ENCODE results near the gene NCAM2.

The NCAM2 gene

GRCh38 chr21:21025742-21026141, 27.5 kb downstream of the NCAM2 start:
- no peak overlapping the region for H3K4me3 ChIP-seq (ENCODE audit: low read depth, low read length)
- TF ChIP-seq CTCF (IDR thresholded peaks at IDR 0.05; ENCODE audit: borderline replicate concordance, insufficient read depth, low read depth, low read length): no peak

- H3K4me3 ChIP-seq (ENCODE audit: low read depth, low read length): no peak overlapping the region
- TF ChIP-seq CTCF (IDR thresholded peaks at IDR 0.05; ENCODE audit: borderline replicate concordance, insufficient read depth, low read depth, low read length): no peak
Measured at GRCh38 chr21:21028275-21028820, 30.1 kb downstream of the NCAM2 start.

GRCh38 chr21:21029164-21029563, 31.0 kb downstream of the NCAM2 start:
- H3K4me3 ChIP-seq (ENCODE audit: low read depth, low read length): no peak overlapping the region
- TF ChIP-seq CTCF (IDR thresholded peaks at IDR 0.05; ENCODE audit: borderline replicate concordance, insufficient read depth, low read depth, low read length): no peak

- H3K4me3 ChIP-seq (ENCODE audit: low read depth, low read length): no peak overlapping the region
- no peak for TF ChIP-seq CTCF (IDR thresholded peaks at IDR 0.05; ENCODE audit: borderline replicate concordance, insufficient read depth, low read depth, low read length)
Measured at GRCh38 chr21:21030311-21030710, 32.1 kb downstream of the NCAM2 start.

GRCh38 chr21:21034036-21034435, 35.8 kb downstream of the NCAM2 start:
- H3K4me3 ChIP-seq (ENCODE audit: low read depth, low read length): no peak overlapping the region
- no peak for TF ChIP-seq CTCF (IDR thresholded peaks at IDR 0.05; ENCODE audit: borderline replicate concordance, insufficient read depth, low read depth, low read length)

- no peak overlapping the region for H3K4me3 ChIP-seq (ENCODE audit: low read depth, low read length)
- no peak for TF ChIP-seq CTCF (IDR thresholded peaks at IDR 0.05; ENCODE audit: borderline replicate concordance, insufficient read depth, low read depth, low read length)
Measured at GRCh38 chr21:21039624-21040170, 41.5 kb downstream of the NCAM2 start.

GRCh38 chr21:21045518-21045917, 47.3 kb downstream of the NCAM2 start:
- no peak overlapping the region for H3K4me3 ChIP-seq (ENCODE audit: low read depth, low read length)
- TF ChIP-seq CTCF (IDR thresholded peaks at IDR 0.05; ENCODE audit: borderline replicate concordance, insufficient read depth, low read depth, low read length): no peak
